DMS114 treated with DMSO at 0.1 percent for 48 hours (cell line): ENCODE results near the gene DUSP18.
"Not testable (repeated sequence)": the region's sequence is repeated elsewhere in the genome, so short reads cannot be mapped to it uniquely, and the experiment has no call there.

ENCODE experiments used
- DNase-seq: peaks from one replicate; lab custom pipeline; 2025; ENCODE audit not compliant: unreplicated experiment; lab: John Stamatoyannopoulos, UW

Gene DUSP18

GRCh38 chr22:30667494-30668385, at the start of gene DUSP18:
TSS of gene DUSP18 (minus strand) at chr22:30667875. CDS start at chr22:30664003, 3,872 bp downstream.
- peak; percentile 64 for DNase-seq

GRCh38 chr22:30714062-30714461, 46.4 kb upstream of the DUSP18 start:
- DNase-seq = no peak

GRCh38 chr22:30712094-30712493, 44.4 kb upstream of the DUSP18 start:
- DNase-seq = no peak

- DNase-seq = not testable (repeated sequence)
These were observed 42.3 kb upstream of the DUSP18 start for GRCh38 chr22:30709980-30710379.

GRCh38 chr22:30705710-30706651, 38.3 kb upstream of the DUSP18 start:
- no peak for DNase-seq

- DNase-seq = no peak
These were observed 37.3 kb upstream of the DUSP18 start for GRCh38 chr22:30704978-30705377.

GRCh38 chr22:30702856-30703255, 35.2 kb upstream of the DUSP18 start:
- no peak for DNase-seq

GRCh38 chr22:30701872-30702271, 34.2 kb upstream of the DUSP18 start:
- no peak for DNase-seq

- DNase-seq = no peak
These were observed 30.3 kb upstream of the DUSP18 start for GRCh38 chr22:30697975-30698374.

GRCh38 chr22:30695871-30696655, 28.4 kb upstream of the DUSP18 start:
- no peak for DNase-seq

GRCh38 chr22:30695351-30695851, 27.7 kb upstream of the DUSP18 start:
- no peak for DNase-seq

- DNase-seq = no peak
These were observed 27.1 kb upstream of the DUSP18 start, which contains the start of gene OSBP2 for GRCh38 chr22:30694640-30695350. TSS of gene OSBP2 (plus strand) at chr22:30694874. CDS start at chr22:30694910, 36 bp downstream.

GRCh38 chr22:30694171-30694639, 26.5 kb upstream of the DUSP18 start:
- peak; percentile 9 for DNase-seq

- DNase-seq = no peak
These were observed 23.5 kb upstream of the DUSP18 start for GRCh38 chr22:30691204-30691603.

- DNase-seq = no peak
These were observed 21.9 kb upstream of the DUSP18 start for GRCh38 chr22:30689622-30690021.

GRCh38 chr22:30687358-30687757, 19.7 kb upstream of the DUSP18 start:
- DNase-seq = no peak

- no peak for DNase-seq
These were observed 17.5 kb upstream of the DUSP18 start for GRCh38 chr22:30685178-30685577.

- no peak for DNase-seq
These were observed 14.2 kb upstream of the DUSP18 start for GRCh38 chr22:30681831-30682230.

- no peak for DNase-seq
These were observed 13.5 kb upstream of the DUSP18 start for GRCh38 chr22:30680991-30681770.
